Endothelial cell (in vitro differentiated cells): Measurements from ENCODE around the gene NAA16. TPM values are rescaled to one million over a fixed set of nuclear protein-coding genes. Genes with fewer than 3 reads are reported as not detected.

Source experiments
- DNase-seq: peaks from one replicate; pipeline ENCODE4 v3.0.0; 2021; ENCODE audit warnings: low spot score
- H3K27ac Mint-ChIP-seq: one replicate; pipeline ENCODE4 v1.8.0; 2021; ENCODE audit warnings: mixed read lengths, inconsistent platforms; ENCODE audit not compliant: unreplicated experiment
- H3K27me3 Mint-ChIP-seq: one replicate; pipeline ENCODE4 v1.8.0; 2021; ENCODE audit warnings: mild to moderate bottlenecking, moderate library complexity, mixed read lengths, inconsistent platforms; ENCODE audit not compliant: unreplicated experiment
- H3K36me3 Mint-ChIP-seq: one replicate; pipeline ENCODE4 v1.8.0; 2021; ENCODE audit warnings: mild to moderate bottlenecking, low read depth, mixed read lengths, inconsistent platforms; ENCODE audit not compliant: unreplicated experiment
- H3K4me1 Mint-ChIP-seq: one replicate; pipeline ENCODE4 v1.8.0; 2021; ENCODE audit warnings: mild to moderate bottlenecking, mixed read lengths, inconsistent platforms; ENCODE audit not compliant: unreplicated experiment
- H3K4me3 Mint-ChIP-seq: one replicate; pipeline ENCODE4 v1.8.0; 2021; ENCODE audit warnings: mild to moderate bottlenecking, mixed read lengths, inconsistent platforms; ENCODE audit not compliant: unreplicated experiment
- H3K9me3 Mint-ChIP-seq: one replicate; pipeline ENCODE4 v1.8.0; 2021; ENCODE audit warnings: mixed read lengths, inconsistent platforms; ENCODE audit not compliant: unreplicated experiment
- total RNA-seq: library from RNA; stranded (reverse); fragmentation: NEBNext Ultra II Directional; extraction: Animal tissue kit (Norgen Biotek cat#: 25700); gene quantifications from one replicate; pipeline ENCODE4 v1.2.1, GENCODE V29; 2021; ENCODE audit not compliant: unreplicated experiment
- TF ChIP-seq, protein P1 (sequence below): fragments of 200-600 bp; sonication (generic); IDR thresholded peaks from one replicate; pipeline ENCODE4 v1.5.0; 2021; ENCODE audit warnings: antibody characterized with exemption; ENCODE audit not compliant: unreplicated experiment

Gene NAA16
- total RNA-seq, 1 donor from 2014 or later, result 23.6 TPM

DNA sequence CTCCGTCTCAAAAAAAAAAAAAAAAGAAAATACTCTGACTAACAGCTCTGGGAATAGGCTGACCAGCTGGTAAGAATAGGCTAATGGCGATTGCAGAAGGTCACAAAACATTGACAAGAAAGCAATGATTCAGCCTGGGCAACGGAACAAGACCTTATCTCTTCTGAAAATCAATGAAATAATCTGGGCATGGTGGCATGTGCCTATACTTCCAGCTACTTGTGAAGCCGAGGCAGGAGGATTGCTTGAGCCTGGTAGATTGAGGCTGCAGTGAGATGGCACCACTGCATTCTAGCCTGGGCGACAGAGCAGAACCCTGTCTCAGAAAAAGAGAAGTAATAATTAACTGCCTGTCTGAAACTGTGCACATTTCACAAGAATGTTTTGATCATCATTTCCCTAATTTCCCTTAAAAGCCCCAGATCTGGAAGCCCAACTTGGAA, 28.9 kb upstream of the NAA16 start:
- Mint-ChIP-seq H3K9me3 (no peaks in the 10 kb centered on the region), H3K27ac (no peak overlapping the region), H3K36me3 (no peaks in the 10 kb centered on the region), H3K4me1 (no peaks in the 10 kb centered on the region), H3K4me3 (no peak overlapping the region), H3K27me3 (peaks cover 4% of the 10 kb centered on the region)
- no peak for DNase-seq
- TF ChIP-seq, protein P1, sequence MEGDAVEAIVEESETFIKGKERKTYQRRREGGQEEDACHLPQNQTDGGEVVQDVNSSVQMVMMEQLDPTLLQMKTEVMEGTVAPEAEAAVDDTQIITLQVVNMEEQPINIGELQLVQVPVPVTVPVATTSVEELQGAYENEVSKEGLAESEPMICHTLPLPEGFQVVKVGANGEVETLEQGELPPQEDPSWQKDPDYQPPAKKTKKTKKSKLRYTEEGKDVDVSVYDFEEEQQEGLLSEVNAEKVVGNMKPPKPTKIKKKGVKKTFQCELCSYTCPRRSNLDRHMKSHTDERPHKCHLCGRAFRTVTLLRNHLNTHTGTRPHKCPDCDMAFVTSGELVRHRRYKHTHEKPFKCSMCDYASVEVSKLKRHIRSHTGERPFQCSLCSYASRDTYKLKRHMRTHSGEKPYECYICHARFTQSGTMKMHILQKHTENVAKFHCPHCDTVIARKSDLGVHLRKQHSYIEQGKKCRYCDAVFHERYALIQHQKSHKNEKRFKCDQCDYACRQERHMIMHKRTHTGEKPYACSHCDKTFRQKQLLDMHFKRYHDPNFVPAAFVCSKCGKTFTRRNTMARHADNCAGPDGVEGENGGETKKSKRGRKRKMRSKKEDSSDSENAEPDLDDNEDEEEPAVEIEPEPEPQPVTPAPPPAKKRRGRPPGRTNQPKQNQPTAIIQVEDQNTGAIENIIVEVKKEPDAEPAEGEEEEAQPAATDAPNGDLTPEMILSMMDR, result no peak

DNA sequence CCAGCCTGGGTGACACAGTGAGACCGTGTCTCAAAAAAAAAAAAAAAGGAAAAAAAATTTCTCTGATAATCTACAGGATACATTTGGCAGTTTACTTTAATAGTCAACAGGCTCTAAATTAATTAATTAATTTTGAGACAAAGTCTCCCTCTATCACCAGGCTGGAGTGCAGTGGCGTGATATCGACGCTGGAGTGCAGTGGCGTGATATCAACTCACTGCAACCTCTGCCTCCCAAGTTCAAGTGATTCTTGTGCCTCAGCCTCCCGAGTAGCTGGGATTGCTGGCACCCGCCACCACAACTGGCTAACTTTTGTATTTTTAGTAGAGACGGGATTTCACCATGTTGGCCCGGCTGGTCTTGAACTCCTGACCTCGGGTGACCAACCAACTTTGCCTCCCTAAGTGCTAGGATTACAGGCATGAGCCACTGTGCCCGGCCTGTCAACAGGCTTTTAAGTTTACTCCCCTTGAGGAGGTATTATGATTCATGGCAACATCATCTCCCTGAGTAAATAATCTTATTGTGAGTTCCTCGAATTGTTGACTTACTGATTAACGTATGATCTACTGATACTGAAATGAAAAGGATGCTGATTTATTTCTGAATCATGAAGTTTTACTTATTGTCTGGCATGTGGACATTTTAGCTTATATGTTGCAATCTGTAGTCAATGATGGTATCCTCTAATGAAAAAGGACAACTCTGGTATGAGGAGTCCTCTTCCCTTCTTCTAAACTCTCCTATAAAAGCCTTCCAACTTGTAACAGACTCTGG, 26.4 kb upstream of the NAA16 start:
- H3K27me3 Mint-ChIP-seq, result peaks cover 4% of the 10 kb centered on the region

DNA sequence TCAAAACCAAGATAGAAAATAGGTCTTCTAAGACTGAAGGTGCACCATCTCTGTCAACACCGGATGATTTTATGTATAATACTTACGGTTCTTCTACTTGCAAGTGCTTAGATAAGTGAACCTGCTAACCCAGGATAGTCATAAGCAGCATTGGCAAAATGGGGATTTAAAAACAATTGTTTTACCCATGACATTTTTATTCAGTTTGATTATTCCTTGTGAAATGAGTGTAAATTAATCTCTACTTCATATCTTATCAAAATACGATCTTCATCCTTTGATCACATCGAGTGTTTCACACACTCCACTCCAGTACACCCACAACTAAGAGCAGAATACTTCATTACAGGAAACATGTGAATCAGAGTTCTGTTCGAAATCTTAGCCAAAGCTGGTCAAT, 24.7 kb upstream of the NAA16 start:
- Mint-ChIP-seq H3K27ac (no peak overlapping the region), H3K4me1 (no peaks in the 10 kb centered on the region), H3K36me3 (no peaks in the 10 kb centered on the region), H3K27me3 (no peaks in the 10 kb centered on the region), H3K4me3 (no peak overlapping the region), H3K9me3 (no peaks in the 10 kb centered on the region)
- no peak for DNase-seq
- TF ChIP-seq, protein P1, result no peak

More for the DNA sequence above, 26.4 kb upstream of the NAA16 start:
- H3K27ac Mint-ChIP-seq, result no peak overlapping the region
- TF ChIP-seq, protein P1, result no peak
- H3K4me1 Mint-ChIP-seq, result no peaks in the 10 kb centered on the region
- H3K4me3 Mint-ChIP-seq, result no peak overlapping the region
- H3K36me3 Mint-ChIP-seq, result no peaks in the 10 kb centered on the region
- no peak for DNase-seq
- H3K9me3 Mint-ChIP-seq, result no peaks in the 10 kb centered on the region

DNA sequence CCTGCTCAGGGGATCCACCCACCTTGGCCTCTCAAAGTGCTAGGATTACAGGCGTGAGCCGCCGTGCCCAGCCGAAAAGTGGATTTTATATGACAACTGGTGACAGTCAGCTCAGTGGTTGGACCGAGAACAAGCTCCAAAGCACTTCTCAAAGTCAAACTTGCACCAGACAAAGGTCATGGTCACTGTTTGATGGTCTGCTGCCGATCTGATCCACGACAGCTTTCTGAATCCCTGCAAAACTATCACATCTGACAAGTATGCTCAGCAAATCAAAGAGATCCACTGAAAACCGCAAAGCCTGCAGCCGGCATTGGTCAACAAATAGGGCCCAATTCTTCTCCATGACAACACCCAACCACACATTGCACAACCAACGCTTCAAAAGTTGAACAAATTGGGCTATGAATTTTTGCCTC, 21.6 kb upstream of the NAA16 start:
- Mint-ChIP-seq H3K27ac (no peak overlapping the region), H3K9me3 (no peaks in the 10 kb centered on the region), H3K4me3 (no peak overlapping the region), H3K36me3 (no peaks in the 10 kb centered on the region), H3K27me3 (peaks cover 1% of the 10 kb centered on the region), H3K4me1 (no peaks in the 10 kb centered on the region)
- TF ChIP-seq, protein P1, result no peak
- no peak for DNase-seq

DNA sequence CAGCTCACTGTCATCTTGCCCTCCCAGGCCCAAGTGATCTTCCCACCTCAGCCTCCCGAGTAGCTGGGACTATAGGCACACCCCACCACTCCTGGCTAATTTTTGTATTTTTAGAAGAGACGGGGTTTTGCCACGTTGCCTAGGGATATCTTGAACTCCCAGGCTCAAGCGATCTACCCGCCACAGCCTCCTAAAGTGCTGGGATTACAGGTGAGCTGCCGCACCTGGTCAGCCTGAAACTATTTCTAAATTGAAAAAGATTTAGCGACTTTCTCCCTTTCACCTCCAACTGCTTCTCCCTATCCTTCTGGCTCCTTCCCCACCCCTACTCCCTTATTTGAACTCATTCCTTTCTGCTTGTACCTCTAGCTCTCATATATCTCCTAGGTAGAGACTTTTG, 19.8 kb upstream of the NAA16 start:
- H3K4me1 Mint-ChIP-seq, result no peaks in the 10 kb centered on the region
- H3K36me3 Mint-ChIP-seq, result no peaks in the 10 kb centered on the region
- DNase-seq, result no peak
- no peak overlapping the region for H3K4me3 Mint-ChIP-seq
- peaks cover 1% of the 10 kb centered on the region for H3K27me3 Mint-ChIP-seq
- H3K27ac Mint-ChIP-seq, result no peak overlapping the region
- H3K9me3 Mint-ChIP-seq, result no peaks in the 10 kb centered on the region
- TF ChIP-seq, protein P1, result no peak
